GM12801 (cell line): ENCODE data around the gene ZNF335.

Experiments
- TF ChIP-seq, protein P1 (sequence below): IDR thresholded peaks from one replicate; pipeline ENCODE4 v1.5.1; 2011; ENCODE audit warnings: control low read depth; ENCODE audit not compliant: insufficient read length; ENCODE audit errors: extremely low read depth

Gene ZNF335

DNA sequence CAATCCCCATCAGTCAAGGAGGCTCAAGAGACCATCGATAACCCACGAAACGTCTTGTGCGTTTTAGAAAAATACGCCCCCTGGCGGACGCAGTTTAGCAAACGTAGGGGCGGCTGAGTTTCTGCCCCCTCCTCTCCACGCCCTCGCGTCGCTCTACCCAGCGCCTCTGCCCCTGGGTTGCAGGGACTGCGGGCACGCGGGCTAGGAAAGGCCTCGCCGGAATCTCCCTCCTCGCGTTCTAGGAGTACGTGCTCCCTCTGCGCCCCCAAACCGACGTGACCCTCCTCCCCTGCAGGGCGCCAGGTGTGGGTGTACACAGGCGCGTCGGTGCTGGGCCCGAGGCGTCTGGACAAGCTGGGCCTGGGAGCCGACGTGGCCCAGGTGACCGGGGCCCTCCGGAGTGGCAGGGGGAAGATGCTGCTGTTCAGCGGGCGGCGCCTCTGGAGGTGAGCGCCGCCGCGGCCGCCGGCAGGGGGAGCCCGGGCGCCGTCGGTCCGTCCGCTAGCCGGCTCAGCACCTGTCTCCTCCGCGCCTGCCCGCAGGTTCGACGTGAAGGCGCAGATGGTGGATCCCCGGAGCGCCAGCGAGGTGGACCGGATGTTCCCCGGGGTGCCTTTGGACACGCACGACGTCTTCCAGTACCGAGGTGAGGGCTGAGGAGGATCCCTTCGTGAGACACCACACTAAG is 42.0 kb upstream of the ZNF335 start:
- TF ChIP-seq, protein P1, sequence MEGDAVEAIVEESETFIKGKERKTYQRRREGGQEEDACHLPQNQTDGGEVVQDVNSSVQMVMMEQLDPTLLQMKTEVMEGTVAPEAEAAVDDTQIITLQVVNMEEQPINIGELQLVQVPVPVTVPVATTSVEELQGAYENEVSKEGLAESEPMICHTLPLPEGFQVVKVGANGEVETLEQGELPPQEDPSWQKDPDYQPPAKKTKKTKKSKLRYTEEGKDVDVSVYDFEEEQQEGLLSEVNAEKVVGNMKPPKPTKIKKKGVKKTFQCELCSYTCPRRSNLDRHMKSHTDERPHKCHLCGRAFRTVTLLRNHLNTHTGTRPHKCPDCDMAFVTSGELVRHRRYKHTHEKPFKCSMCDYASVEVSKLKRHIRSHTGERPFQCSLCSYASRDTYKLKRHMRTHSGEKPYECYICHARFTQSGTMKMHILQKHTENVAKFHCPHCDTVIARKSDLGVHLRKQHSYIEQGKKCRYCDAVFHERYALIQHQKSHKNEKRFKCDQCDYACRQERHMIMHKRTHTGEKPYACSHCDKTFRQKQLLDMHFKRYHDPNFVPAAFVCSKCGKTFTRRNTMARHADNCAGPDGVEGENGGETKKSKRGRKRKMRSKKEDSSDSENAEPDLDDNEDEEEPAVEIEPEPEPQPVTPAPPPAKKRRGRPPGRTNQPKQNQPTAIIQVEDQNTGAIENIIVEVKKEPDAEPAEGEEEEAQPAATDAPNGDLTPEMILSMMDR, result no peak

DNA sequence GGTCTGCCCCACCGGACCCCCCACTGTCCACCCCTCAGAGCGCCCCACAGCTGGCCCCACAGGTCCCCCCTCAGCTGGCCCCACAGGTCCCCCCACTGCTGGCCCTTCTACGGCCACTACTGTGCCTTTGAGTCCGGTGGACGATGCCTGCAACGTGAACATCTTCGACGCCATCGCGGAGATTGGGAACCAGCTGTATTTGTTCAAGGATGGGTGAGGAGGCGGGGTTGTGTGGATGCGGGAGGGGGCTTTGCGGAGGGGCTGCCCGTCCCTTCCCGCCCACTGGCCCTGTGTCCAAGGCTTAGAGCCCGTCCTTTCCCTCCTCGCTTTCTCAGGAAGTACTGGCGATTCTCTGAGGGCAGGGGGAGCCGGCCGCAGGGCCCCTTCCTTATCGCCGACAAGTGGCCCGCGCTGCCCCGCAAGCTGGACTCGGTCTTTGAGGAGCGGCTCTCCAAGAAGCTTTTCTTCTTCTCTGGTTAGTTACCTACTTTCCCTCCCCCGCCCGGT is 41.4 kb upstream of the ZNF335 start:
- TF ChIP-seq, protein P1, result no peak

DNA sequence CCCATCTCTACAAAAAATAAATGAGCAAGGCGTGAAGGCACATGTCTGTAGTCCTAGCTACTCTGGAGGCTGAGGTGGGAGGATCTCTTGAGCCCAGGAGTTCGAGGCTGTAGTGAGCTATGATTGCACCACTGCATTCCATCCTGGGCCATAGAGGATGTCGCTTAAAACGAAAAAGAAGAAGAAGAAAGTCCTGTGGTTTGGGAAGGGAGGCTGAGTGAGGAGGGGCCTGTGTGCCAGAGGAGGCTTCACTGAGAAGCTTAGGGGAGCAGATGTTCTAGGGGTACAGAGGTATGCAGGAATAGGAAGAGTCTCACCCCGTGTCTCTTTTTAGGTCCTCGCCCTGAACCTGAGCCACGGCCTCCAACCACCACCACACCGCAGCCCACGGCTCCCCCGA is 40.9 kb upstream of the ZNF335 start:
- TF ChIP-seq, protein P1, result no peak

DNA sequence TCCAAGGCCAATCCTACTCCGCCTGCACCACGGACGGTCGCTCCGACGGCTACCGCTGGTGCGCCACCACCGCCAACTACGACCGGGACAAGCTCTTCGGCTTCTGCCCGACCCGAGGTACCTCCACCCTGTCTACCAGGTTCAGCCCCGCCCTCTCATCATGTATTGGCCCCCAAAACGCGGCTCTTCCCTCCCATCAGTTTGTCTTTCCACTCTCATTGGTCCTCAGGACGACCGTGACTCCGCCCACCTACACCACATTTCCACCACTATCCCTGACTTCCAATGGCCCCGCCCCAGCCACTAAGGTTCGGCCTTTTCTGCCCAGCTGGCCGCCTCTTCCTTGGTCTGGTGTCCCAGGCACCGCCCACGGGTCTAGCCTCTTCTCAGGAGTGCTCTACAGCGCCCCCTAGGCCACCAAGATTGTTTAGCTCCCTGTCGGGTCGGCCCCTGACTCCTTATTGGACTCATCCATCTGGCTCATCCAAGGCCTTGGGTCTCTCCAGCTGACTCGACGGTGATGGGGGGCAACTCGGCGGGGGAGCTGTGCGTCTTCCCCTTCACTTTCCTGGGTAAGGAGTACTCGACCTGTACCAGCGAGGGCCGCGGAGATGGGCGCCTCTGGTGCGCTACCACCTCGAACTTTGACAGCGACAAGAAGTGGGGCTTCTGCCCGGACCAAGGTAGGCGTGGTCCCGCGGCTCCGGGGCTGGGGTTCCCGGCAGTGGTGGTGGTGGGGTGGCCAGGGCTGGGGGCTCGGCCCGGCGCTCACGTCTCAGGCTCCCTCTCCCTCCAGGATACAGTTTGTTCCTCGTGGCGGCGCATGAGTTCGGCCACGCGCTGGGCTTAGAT is 39.9 kb upstream of the ZNF335 start:
- TF ChIP-seq, protein P1, result no peak

DNA sequence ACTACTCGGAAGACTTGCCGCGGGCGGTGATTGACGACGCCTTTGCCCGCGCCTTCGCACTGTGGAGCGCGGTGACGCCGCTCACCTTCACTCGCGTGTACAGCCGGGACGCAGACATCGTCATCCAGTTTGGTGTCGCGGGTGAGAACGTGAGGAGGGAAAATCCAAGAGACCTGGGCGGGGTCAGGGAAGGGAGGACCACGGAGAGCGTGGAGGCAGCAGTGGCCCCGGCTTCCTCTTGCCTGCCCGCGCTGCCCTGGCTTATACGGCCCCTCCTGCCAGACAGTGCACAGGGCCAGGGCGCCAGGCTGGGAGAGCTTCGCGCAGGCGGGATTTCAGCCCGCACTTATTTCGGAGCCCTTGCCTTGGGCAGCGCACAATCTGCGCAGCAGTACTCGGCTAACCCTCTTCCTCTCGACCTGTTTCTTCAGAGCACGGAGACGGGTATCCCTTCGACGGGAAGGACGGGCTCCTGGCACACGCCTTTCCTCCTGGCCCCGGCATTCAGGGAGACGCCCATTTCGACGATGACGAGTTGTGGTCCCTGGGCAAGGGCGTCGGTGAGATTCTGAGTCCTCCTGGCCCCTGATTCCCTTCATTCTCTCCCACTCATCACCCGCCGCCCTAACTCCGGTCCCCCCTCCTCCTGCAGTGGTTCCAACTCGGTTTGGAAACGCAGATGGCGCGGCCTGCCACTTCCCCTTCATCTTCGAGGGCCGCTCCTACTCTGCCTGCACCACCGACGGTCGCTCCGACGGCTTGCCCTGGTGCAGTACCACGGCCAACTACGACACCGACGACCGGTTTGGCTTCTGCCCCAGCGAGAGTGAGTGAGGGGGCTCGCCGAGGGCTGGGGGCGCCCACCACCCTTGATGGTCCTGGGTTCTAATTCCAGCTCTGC is 38.7 kb upstream of the ZNF335 start:
- TF ChIP-seq, protein P1, result no peak

DNA sequence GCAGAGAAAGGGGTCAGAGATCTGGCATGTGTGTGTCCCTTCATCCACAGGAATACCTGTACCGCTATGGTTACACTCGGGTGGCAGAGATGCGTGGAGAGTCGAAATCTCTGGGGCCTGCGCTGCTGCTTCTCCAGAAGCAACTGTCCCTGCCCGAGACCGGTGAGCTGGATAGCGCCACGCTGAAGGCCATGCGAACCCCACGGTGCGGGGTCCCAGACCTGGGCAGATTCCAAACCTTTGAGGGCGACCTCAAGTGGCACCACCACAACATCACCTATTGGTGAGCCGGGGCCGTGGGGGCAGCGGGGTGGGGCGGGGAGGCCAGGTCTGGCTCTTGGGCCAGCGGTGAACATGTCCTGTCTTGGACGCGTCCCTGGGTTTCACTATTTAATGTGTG is 37.8 kb upstream of the ZNF335 start:
- TF ChIP-seq, protein P1, result no peak

DNA sequence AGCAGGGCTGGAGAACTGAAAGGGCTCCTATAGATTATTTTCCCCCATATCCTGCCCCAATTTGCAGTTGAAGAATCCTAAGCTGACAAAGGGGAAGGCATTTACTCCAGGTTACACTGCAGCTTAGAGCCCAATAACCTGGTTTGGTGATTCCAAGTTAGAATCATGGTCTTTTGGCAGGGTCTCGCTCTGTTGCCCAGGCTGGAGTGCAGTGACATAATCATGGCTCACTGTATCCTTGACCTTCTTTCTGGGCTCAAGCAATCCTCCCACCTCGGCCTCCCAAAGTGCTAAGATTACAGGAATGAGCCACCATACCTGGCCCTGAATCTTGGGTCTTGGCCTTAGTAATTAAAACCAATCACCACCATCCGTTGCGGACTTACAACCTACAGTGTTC is 35.7 kb upstream of the ZNF335 start:
- TF ChIP-seq, protein P1, result no peak
